Endodermal cell (in vitro differentiated cells): ENCODE data around the gene FAM149B1. TPM values are rescaled to one million over a fixed set of nuclear protein-coding genes. Genes with fewer than 3 reads are reported as not detected.

Experiments used
- DNase-seq: peaks from one replicate; pipeline ENCODE4 v3.0.0-alpha.2; 2017
- H3K27ac ChIP-seq: 2 replicates; pipeline ENCODE4 v1.5.1; 2013; ENCODE audit warnings: mild to moderate bottlenecking, low read depth, low read length, moderate library complexity
- H3K27me3 ChIP-seq: 2 replicates; pipeline ENCODE4 v1.6.1; 2013; ENCODE audit warnings: mild to moderate bottlenecking, low read length, moderate library complexity; ENCODE audit not compliant: insufficient read depth, control insufficient read depth, poor library complexity, severe bottlenecking
- H3K36me3 ChIP-seq: 2 replicates; pipeline ENCODE4 v1.7.0; 2013; ENCODE audit warnings: mild to moderate bottlenecking, low read length, moderate library complexity; ENCODE audit not compliant: control insufficient read depth, insufficient read depth
- H3K4me1 ChIP-seq: one replicate; pipeline ENCODE4 v1.7.0; 2013; ENCODE audit warnings: low read length; ENCODE audit not compliant: control insufficient read depth, insufficient read depth
- H3K4me3 ChIP-seq: 2 replicates; pipeline ENCODE4 v1.5.1; 2013; ENCODE audit warnings: mild to moderate bottlenecking, low read length, moderate library complexity
- H3K9ac ChIP-seq: 2 replicates; pipeline ENCODE4 v1.6.1; 2013; ENCODE audit warnings: mild to moderate bottlenecking, low read length, moderate library complexity; ENCODE audit not compliant: poor library complexity, severe bottlenecking; ENCODE audit errors: extremely low read depth
- H3K9me3 ChIP-seq: 2 replicates; pipeline ENCODE4 v1.6.1; 2013; ENCODE audit warnings: mild to moderate bottlenecking, low read length, moderate library complexity; ENCODE audit not compliant: control insufficient read depth
- H3K27ac Mint-ChIP-seq: 2 replicates; pipeline ENCODE4 v1.8.0; 2020; ENCODE audit warnings: mixed read lengths
- H3K27me3 Mint-ChIP-seq: 2 replicates; pipeline ENCODE4 v1.8.0; 2021; ENCODE audit warnings: mild to moderate bottlenecking, mixed read lengths; ENCODE audit not compliant: insufficient read depth
- H3K36me3 Mint-ChIP-seq: 2 replicates; pipeline ENCODE4 v1.8.0; 2020; ENCODE audit warnings: low read depth, mixed read lengths
- H3K4me1 Mint-ChIP-seq: 2 replicates; pipeline ENCODE4 v1.8.0; 2020; ENCODE audit warnings: mixed read lengths
- H3K4me3 Mint-ChIP-seq: 2 replicates; pipeline ENCODE4 v1.8.0; 2020; ENCODE audit warnings: mild to moderate bottlenecking, moderate library complexity, mixed read lengths
- H3K9me3 Mint-ChIP-seq: 2 replicates; pipeline ENCODE4 v1.8.0; 2020; ENCODE audit warnings: mild to moderate bottlenecking, mixed read lengths
- CTCF ChIP-seq: fragments of 200-600 bp; sonication (generic); conservative IDR thresholded peaks from 2 replicates; pipeline ENCODE4 v1.5.0; 2021; ENCODE audit warnings: antibody characterized with exemption, mild to moderate bottlenecking
- WGBS, 2 experiments: methylation state at CpG; one replicate each; pipeline versions ENCODE4 v1.1.5 to v1.1.7; 2013; ENCODE audit warnings: missing lambda C conversion rate in 2 of 2, mixed read lengths in 1 of 2; ENCODE audit not compliant: insufficient coverage in 1 of 2, insufficient read length in 1 of 2; 5-methylcytosine and 5-hydroxymethylcytosine counted together
- total RNA-seq, 2 donors: library from RNA; stranded (reverse); fragmentation: NEBNext Ultra II Directional in 1 of 2; extraction: Animal tissue kit (Norgen Biotek cat#: 25700) in 1 of 2; gene quantifications; 2 replicates in 1 of 2; 3 replicates in 1 of 2; pipeline ENCODE4 v1.2.1, GENCODE V29; 2021

Gene FAM149B1
- total RNA-seq, 2 donors from 2014 or later = 29.1 to 29.2 TPM

DNA sequence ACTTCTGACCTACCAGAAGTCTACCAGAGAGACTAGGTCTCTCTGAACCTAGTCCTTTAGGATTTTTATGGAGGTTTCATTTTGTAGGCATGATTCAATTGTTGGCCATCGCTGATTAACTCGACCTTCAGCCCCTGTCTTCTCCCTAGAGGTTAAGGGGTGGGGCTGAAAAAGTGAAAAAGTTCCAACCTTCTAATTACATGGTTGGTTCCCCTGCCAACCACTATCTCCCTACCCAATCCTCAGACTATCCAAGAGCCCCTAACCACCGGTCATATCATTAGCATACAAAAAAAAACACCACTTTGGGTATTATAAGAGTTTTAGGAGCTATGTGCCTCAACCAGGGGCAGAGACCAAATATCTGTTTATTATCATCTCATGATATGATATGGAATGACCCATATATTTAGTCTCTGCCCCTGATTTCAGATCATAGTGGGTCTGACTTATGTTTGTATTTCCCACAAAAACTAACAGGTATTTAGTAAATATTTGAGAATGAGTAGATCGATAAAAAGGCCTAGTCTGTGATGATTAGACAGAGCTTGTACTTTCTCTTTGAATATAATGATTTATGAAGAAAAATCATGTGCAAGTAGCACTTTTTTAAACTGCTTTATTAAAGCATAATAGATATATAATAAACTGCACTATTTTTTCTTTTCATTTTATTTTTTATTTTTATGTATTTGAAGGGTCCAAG, 43.3 kb downstream of the FAM149B1 start:
- TF ChIP-seq CTCF = no peak
- Mint-ChIP-seq H3K4me1 (no peaks in the 10 kb centered on the region), H3K27ac (no peak overlapping the region), H3K9me3 (peaks cover 15% of the 10 kb centered on the region), H3K4me3 (no peak overlapping the region), H3K27me3 (no peaks in the 10 kb centered on the region), H3K36me3 (peaks cover 60% of the 10 kb centered on the region)
- no peaks in the 10 kb centered on the region for H3K4me1 ChIP-seq
- no peak overlapping the region for H3K9ac ChIP-seq
- 85% methylated on average over 4 of the region's 4 CpGs; no CpG with 5 or more reads in 1 of the 2 experiments for WGBS, 2 experiments
- no peak for DNase-seq
- H3K36me3 ChIP-seq = peaks cover 14% of the 10 kb centered on the region
- no peaks in the 10 kb centered on the region for H3K27me3 ChIP-seq
- no peak overlapping the region for H3K27ac ChIP-seq
- peaks cover 16% of the 10 kb centered on the region for H3K9me3 ChIP-seq
- no peak overlapping the region for H3K4me3 ChIP-seq

- Histone ChIP-seq H3K27me3 (no peaks in the 10 kb centered on the region), H3K9me3 (peaks cover 4% of the 10 kb centered on the region), H3K36me3 (peaks cover 17% of the 10 kb centered on the region), H3K4me3 (no peak overlapping the region), H3K9ac (no peak overlapping the region), H3K4me1 (no peaks in the 10 kb centered on the region), H3K27ac (no peak overlapping the region)
- Mint-ChIP-seq H3K27me3 (no peaks in the 10 kb centered on the region), H3K27ac (no peak overlapping the region), H3K4me3 (no peak overlapping the region), H3K36me3 (peaks cover 42% of the 10 kb centered on the region), H3K4me1 (peaks cover 13% of the 10 kb centered on the region), H3K9me3 (no peaks in the 10 kb centered on the region)
- DNase-seq = no peak
- no peak for TF ChIP-seq CTCF
- 92% methylated on average over 1 of the region's 1 CpG; no CpG with 5 or more reads in 1 of the 2 experiments for WGBS, 2 experiments
Measured at GRCh38 chr10:73215749-73216148, 47.8 kb downstream of the FAM149B1 start.

GRCh38 chr10:73217628-73218027, 49.7 kb downstream of the FAM149B1 start:
- Mint-ChIP-seq H3K36me3 (peaks cover 38% of the 10 kb centered on the region), H3K27ac (no peak overlapping the region), H3K4me1 (peaks cover 13% of the 10 kb centered on the region), H3K4me3 (no peak overlapping the region), H3K27me3 (no peaks in the 10 kb centered on the region), H3K9me3 (no peaks in the 10 kb centered on the region)
- Histone ChIP-seq H3K27ac (no peak overlapping the region), H3K4me1 (no peaks in the 10 kb centered on the region), H3K4me3 (peak overlapping the region; percentile 20), H3K27me3 (no peaks in the 10 kb centered on the region), H3K36me3 (peaks cover 14% of the 10 kb centered on the region), H3K9me3 (peaks cover 4% of the 10 kb centered on the region), H3K9ac (no peak overlapping the region)
- no peak for DNase-seq
- TF ChIP-seq CTCF = no peak
- WGBS, 2 experiments = 92% methylated on average over 2 of the region's 2 CpGs
